ENCODE data around the gene CD302. TPM values are rescaled to one million over a fixed set of nuclear protein-coding genes. Genes with fewer than 3 reads are reported as not detected.

The CD302 gene
- total and polyA plus RNA-seq, 4 donors = 65.9 to 118 (median 96.8) TPM

DNA sequence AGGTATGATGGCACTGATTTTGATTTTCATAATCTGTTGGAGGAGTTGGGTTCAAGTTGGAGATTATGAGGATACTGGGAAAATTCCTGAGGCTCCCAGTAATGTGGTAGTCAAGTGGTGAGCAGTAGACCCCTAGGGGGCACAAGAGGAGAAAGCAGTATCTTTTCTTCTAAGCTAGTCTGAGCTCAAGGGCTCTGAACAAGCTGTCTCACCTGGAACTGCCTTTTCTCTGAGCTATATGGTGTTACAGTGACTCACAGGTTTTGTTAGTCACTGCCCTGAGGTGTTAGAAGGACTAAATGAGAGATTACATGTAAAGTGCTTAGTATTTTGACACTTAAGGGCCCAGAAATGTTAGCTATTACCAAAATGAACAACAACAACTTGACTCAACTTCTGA is 42.2 kb downstream of the CD302 start:
- H3K9me3 ChIP-seq (ENCODE audit: control insufficient read depth in 4 of 4, low read length in 3 of 4) = no peaks in the 10 kb centered on the region
- no peak for DNase-seq (ENCODE audit: low spot score)
- H3K27ac ChIP-seq (ENCODE audit: low read depth in 1 of 2, low read length in 2 of 2) = no peak overlapping the region
- H3K4me3 ChIP-seq (ENCODE audit: low read depth in 1 of 3, low read length in 3 of 3) = no peak overlapping the region
- H3K9ac ChIP-seq (ENCODE audit: low read depth in 1 of 2, low read length in 2 of 2) = no peak overlapping the region
- H3K27me3 ChIP-seq (ENCODE audit: control insufficient read depth in 4 of 4, insufficient read depth in 4 of 4, low read length in 3 of 4) = no peaks in the 10 kb centered on the region
- TF ChIP-seq HNF4G (IDR thresholded peaks at IDR 0.05) (peak; percentile 23), HNF4A (conservative IDR thresholded peaks at IDR 0.05) (no peak)
- peaks cover 0 to 61% (median 33%) of the 10 kb centered on the region in 4 donors for H3K36me3 ChIP-seq (ENCODE audit: control insufficient read depth in 4 of 4, insufficient read depth in 3 of 4, low read depth in 1 of 4, low read length in 3 of 4)
- peaks cover 0 to 2% (median 0%) of the 10 kb centered on the region in 4 donors for H3K4me1 ChIP-seq (ENCODE audit: control insufficient read depth in 4 of 4, insufficient read depth in 4 of 4, low read length in 3 of 4)

DNA sequence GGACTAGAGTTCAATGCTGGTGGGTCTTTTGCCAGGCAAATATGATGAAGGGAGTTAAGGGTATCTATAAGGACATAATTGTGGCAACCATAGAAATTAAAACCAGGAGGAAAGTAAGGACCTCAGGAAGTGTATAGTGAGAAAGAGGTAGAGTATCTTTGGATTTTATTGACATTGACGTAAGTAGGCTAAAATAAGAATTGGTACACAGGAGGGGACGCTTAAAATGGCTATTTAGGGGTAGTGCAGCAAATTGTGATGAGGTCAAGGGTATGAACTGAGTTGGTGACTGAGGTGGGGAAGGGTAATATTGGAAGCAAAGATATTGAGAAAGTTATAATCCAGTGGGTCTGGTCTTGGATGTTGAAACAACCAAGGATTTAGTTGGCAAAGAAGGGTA is 43.0 kb downstream of the CD302 start:
- Histone ChIP-seq H3K4me1 (ENCODE audit: control insufficient read depth in 4 of 4, insufficient read depth in 4 of 4, low read length in 3 of 4) (peaks cover 0 to 2% (median 0%) of the 10 kb centered on the region in 4 donors), H3K27ac (ENCODE audit: low read depth in 1 of 2, low read length in 2 of 2) (no peak overlapping the region), H3K4me3 (ENCODE audit: low read depth in 1 of 3, low read length in 3 of 3) (no peak overlapping the region), H3K9ac (ENCODE audit: low read depth in 1 of 2, low read length in 2 of 2) (no peak overlapping the region), H3K27me3 (ENCODE audit: control insufficient read depth in 4 of 4, insufficient read depth in 4 of 4, low read length in 3 of 4) (no peaks in the 10 kb centered on the region), H3K9me3 (ENCODE audit: control insufficient read depth in 4 of 4, low read length in 3 of 4) (no peaks in the 10 kb centered on the region), H3K36me3 (ENCODE audit: control insufficient read depth in 4 of 4, insufficient read depth in 3 of 4, low read depth in 1 of 4, low read length in 3 of 4) (peaks cover 0 to 54% (median 30%) of the 10 kb centered on the region in 4 donors)
- TF ChIP-seq TAF1 (conservative IDR thresholded peaks at IDR 0.05) (no peak), FOXA2 (IDR thresholded peaks at IDR 0.05) (no peak), NR2F2 (IDR thresholded peaks at IDR 0.05) (no peak), HNF4G (IDR thresholded peaks at IDR 0.05) (no peak), FOXA1 (IDR thresholded peaks at IDR 0.05) (no peak)
- TF ChIP-seq, protein P1, sequence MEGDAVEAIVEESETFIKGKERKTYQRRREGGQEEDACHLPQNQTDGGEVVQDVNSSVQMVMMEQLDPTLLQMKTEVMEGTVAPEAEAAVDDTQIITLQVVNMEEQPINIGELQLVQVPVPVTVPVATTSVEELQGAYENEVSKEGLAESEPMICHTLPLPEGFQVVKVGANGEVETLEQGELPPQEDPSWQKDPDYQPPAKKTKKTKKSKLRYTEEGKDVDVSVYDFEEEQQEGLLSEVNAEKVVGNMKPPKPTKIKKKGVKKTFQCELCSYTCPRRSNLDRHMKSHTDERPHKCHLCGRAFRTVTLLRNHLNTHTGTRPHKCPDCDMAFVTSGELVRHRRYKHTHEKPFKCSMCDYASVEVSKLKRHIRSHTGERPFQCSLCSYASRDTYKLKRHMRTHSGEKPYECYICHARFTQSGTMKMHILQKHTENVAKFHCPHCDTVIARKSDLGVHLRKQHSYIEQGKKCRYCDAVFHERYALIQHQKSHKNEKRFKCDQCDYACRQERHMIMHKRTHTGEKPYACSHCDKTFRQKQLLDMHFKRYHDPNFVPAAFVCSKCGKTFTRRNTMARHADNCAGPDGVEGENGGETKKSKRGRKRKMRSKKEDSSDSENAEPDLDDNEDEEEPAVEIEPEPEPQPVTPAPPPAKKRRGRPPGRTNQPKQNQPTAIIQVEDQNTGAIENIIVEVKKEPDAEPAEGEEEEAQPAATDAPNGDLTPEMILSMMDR (IDR thresholded peaks at IDR 0.05; ENCODE audit: low read depth, low read length, missing input control) = no peak
- TF ChIP-seq, protein P2, sequence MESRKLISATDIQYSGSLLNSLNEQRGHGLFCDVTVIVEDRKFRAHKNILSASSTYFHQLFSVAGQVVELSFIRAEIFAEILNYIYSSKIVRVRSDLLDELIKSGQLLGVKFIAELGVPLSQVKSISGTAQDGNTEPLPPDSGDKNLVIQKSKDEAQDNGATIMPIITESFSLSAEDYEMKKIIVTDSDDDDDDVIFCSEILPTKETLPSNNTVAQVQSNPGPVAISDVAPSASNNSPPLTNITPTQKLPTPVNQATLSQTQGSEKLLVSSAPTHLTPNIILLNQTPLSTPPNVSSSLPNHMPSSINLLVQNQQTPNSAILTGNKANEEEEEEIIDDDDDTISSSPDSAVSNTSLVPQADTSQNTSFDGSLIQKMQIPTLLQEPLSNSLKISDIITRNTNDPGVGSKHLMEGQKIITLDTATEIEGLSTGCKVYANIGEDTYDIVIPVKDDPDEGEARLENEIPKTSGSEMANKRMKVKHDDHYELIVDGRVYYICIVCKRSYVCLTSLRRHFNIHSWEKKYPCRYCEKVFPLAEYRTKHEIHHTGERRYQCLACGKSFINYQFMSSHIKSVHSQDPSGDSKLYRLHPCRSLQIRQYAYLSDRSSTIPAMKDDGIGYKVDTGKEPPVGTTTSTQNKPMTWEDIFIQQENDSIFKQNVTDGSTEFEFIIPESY (IDR thresholded peaks at IDR 0.05) = no peak
- TF ChIP-seq, protein P3, sequence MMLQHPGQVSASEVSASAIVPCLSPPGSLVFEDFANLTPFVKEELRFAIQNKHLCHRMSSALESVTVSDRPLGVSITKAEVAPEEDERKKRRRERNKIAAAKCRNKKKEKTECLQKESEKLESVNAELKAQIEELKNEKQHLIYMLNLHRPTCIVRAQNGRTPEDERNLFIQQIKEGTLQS (IDR thresholded peaks at IDR 0.05) = no peak
- DNase-seq (ENCODE audit: low spot score) = no peak
- WGBS = 96% methylated on average over 2 of the region's 2 CpGs

DNA sequence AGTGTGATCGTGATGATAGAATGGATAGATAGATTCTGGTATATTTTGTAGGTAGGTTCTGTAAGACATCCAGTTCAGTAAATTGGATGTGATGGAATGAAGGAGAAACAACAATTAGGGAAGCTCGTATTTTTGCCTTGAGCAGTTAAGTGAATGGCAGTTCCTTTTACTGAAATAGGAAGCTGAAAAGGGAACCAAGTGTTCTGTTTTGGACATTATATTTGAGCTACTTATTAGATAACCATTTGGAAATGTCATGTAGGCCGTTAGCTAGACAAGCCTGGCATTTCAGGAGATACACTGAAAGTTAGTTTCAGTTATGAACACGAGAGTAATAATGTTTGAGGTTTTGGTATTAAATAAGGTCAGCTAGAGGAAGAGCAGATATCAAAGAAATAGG is 44.2 kb downstream of the CD302 start:
- TF ChIP-seq, protein P1 (IDR thresholded peaks at IDR 0.05; ENCODE audit: low read depth, low read length, missing input control) = no peak
- TF ChIP-seq HNF4A (conservative IDR thresholded peaks at IDR 0.05) = no peak
- no peak for TF ChIP-seq RXRA (IDR thresholded peaks at IDR 0.05)
- no peak overlapping the region for H3K4me3 ChIP-seq (ENCODE audit: low read depth in 1 of 3, low read length in 3 of 3)
- no peaks in the 10 kb centered on the region for H3K9me3 ChIP-seq (ENCODE audit: control insufficient read depth in 4 of 4, low read length in 3 of 4)
- no peak for DNase-seq (ENCODE audit: low spot score)
- H3K4me1 ChIP-seq (ENCODE audit: control insufficient read depth in 4 of 4, insufficient read depth in 4 of 4, low read length in 3 of 4) = peaks cover 0 to 2% (median 0%) of the 10 kb centered on the region in 4 donors
- no peak overlapping the region for H3K27ac ChIP-seq (ENCODE audit: low read depth in 1 of 2, low read length in 2 of 2)
- H3K36me3 ChIP-seq (ENCODE audit: control insufficient read depth in 4 of 4, insufficient read depth in 3 of 4, low read depth in 1 of 4, low read length in 3 of 4) = peaks cover 4 to 51% (median 21%) of the 10 kb centered on the region in 4 donors
- 84% methylated on average over 4 of the region's 4 CpGs for WGBS
- no peak overlapping the region for H3K9ac ChIP-seq (ENCODE audit: low read depth in 1 of 2, low read length in 2 of 2)
- H3K27me3 ChIP-seq (ENCODE audit: control insufficient read depth in 4 of 4, insufficient read depth in 4 of 4, low read length in 3 of 4) = no peaks in the 10 kb centered on the region

Measured in liver (tissue), 9 donors.